Measurements from ENCODE around the gene LAMB2. TPM values are rescaled to one million over a fixed set of nuclear protein-coding genes. Genes with fewer than 3 reads are reported as not detected.

The LAMB2 gene
- total RNA-seq, 3 donors from 2014 or later = 411 to 700 (median 540) TPM

GRCh38 chr3:49124203-49124602, 8.6 kb downstream of the LAMB2 start:
- TF ChIP-seq POLR2AphosphoS5 (IDR thresholded peaks at IDR 0.05) = no peak
- no peak for TF ChIP-seq CTCF (IDR thresholded peaks at IDR 0.05)
- TF ChIP-seq POLR2A (IDR thresholded peaks at IDR 0.05) = no peak
- no peak for DNase-seq (ENCODE audit: low spot score in 2 of 2)
- intact Hi-C loops (cut with DNase I; ENCODE audit: low total_unique reads) = no loop called here
- Histone ChIP-seq H3K4me3 (no peak overlapping the region), H3K9me3 (no peaks in the 10 kb centered on the region), H3K27ac (no peak overlapping the region), H3K27me3 (no peaks in the 10 kb centered on the region), H3K36me3 (peaks cover 12% of the 10 kb centered on the region), H3K4me1 (peaks cover 7% of the 10 kb centered on the region in 2 donors)

GRCh38 chr3:49123687-49124086, 9.2 kb downstream of the LAMB2 start:
- no peak overlapping the region for H3K27ac ChIP-seq
- no peak for DNase-seq (ENCODE audit: low spot score in 2 of 2)
- intact Hi-C loops (cut with DNase I; ENCODE audit: low total_unique reads) = no loop called here
- TF ChIP-seq POLR2AphosphoS5 (IDR thresholded peaks at IDR 0.05) = no peak
- no peak for TF ChIP-seq POLR2A (IDR thresholded peaks at IDR 0.05)
- no peak for TF ChIP-seq CTCF (IDR thresholded peaks at IDR 0.05)
- H3K27me3 ChIP-seq = no peaks in the 10 kb centered on the region
- H3K9me3 ChIP-seq = no peaks in the 10 kb centered on the region
- H3K4me1 ChIP-seq = peaks cover 8 to 11% of the 10 kb centered on the region in 2 donors
- peaks cover 12% of the 10 kb centered on the region for H3K36me3 ChIP-seq
- no peak overlapping the region for H3K4me3 ChIP-seq

- Histone ChIP-seq H3K27ac (no peak overlapping the region), H3K27me3 (no peaks in the 10 kb centered on the region), H3K9me3 (no peaks in the 10 kb centered on the region), H3K36me3 (peaks cover 12% of the 10 kb centered on the region), H3K4me3 (no peak overlapping the region), H3K4me1 (peaks cover 8 to 11% of the 10 kb centered on the region in 2 donors)
- intact Hi-C loops (cut with DNase I; ENCODE audit: low total_unique reads) = no loop called here
- no peak for DNase-seq (ENCODE audit: low spot score in 2 of 2)
- TF ChIP-seq POLR2A (IDR thresholded peaks at IDR 0.05) (no peak), POLR2AphosphoS5 (IDR thresholded peaks at IDR 0.05) (no peak), CTCF (IDR thresholded peaks at IDR 0.05) (no peak)
Observed at GRCh38 chr3:49122886-49123545, 9.8 kb downstream of the LAMB2 start.

GRCh38 chr3:49122451-49122850, 10.4 kb downstream of the LAMB2 start:
- Histone ChIP-seq H3K36me3 (peaks cover 12% of the 10 kb centered on the region), H3K27ac (no peak overlapping the region), H3K9me3 (no peaks in the 10 kb centered on the region), H3K27me3 (no peaks in the 10 kb centered on the region), H3K4me3 (no peak overlapping the region), H3K4me1 (peaks cover 8 to 11% of the 10 kb centered on the region in 2 donors)
- intact Hi-C loops (cut with DNase I; ENCODE audit: low total_unique reads) = no loop called here
- TF ChIP-seq POLR2AphosphoS5 (IDR thresholded peaks at IDR 0.05) (no peak), POLR2A (IDR thresholded peaks at IDR 0.05) (no peak), CTCF (IDR thresholded peaks at IDR 0.05) (no peak)
- DNase-seq (ENCODE audit: low spot score in 2 of 2) = no peak

GRCh38 chr3:49122022-49122421, 10.8 kb downstream of the LAMB2 start:
- Histone ChIP-seq H3K27ac (no peak overlapping the region), H3K4me3 (no peak overlapping the region)

More at GRCh38 chr3:49122022-49122421, 10.8 kb downstream of the LAMB2 start:
- Histone ChIP-seq H3K36me3 (peaks cover 15% of the 10 kb centered on the region), H3K9me3 (no peaks in the 10 kb centered on the region), H3K27me3 (no peaks in the 10 kb centered on the region), H3K4me1 (peaks cover 8 to 11% of the 10 kb centered on the region in 2 donors)
- no peak for DNase-seq (ENCODE audit: low spot score in 2 of 2)
- TF ChIP-seq POLR2A (IDR thresholded peaks at IDR 0.05) (no peak), POLR2AphosphoS5 (IDR thresholded peaks at IDR 0.05) (no peak)
- intact Hi-C loops (cut with DNase I; ENCODE audit: low total_unique reads) = no loop called here
